Measurements from ENCODE around the gene UMAD1.

Gene UMAD1

GRCh38 chr7:7687800-7688199 is 47.2 kb downstream of the UMAD1 start:
- in situ Hi-C loops (cut with MboI; ENCODE audit: low sequenced_read_pairs), result no loop called here

DNA sequence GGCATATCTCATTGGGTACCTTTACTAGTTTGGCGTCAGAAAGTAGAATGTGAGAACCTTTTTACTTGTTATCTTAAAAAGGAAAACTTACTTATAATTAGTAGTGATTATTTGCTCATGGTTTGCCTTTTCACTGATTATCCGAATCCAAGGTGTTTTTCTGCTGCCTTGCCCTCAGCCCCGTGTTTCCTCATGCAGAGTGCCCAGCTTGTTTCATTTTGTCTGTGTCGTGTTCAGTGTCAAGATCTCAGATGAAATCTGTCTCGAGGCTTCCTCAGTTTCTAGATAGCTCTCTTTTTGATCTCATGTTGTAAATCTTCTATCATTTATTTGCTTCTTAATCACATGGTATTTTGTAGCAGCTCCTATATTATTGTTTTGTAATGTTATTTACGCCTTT is 47.8 kb downstream of the UMAD1 start:
- in situ Hi-C loops (cut with MboI; ENCODE audit: low sequenced_read_pairs), result no loop called here

DNA sequence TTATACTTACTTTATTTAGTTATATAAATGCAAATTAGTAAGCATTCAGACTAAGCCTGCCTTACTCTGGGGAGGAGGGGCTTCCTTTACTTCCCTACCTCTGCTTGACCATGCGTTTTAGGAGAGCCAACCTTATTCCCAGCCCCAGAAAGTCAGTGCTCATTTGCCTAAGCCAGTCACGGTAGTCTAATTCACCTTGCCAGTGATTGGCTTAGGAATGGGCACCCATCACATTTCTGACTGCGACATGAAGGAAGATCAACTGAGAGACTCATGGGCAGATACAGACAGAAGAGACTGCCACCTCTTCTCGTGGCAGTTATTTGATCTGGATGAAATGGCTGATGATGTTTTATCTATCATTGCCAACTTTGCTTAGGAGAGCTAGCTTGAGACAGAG is 48.4 kb downstream of the UMAD1 start:
- in situ Hi-C loops (cut with MboI; ENCODE audit: low sequenced_read_pairs), result no loop called here

GRCh38 chr7:7693881-7694280 is 53.3 kb downstream of the UMAD1 start:
- in situ Hi-C loops (cut with MboI; ENCODE audit: low sequenced_read_pairs), result no loop called here

DNA sequence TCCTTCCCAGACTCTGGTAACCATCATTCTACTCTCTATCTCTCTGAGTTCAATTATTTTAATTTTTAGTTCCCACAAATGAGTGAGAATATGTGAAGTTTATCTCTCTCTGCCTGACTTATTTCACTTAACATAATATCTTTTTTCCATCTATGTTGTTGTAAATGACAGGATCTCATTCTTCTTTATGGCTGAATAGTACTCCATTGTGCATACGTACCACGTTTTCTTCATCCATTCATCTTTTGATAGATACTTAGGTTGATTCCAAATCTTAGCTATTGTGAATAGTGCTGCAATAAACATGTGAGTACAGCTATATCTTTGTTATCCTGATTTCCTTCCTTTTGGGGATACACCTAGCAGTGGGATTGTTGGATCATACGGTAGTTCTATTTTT is 54.0 kb downstream of the UMAD1 start:
- in situ Hi-C loops (cut with MboI; ENCODE audit: low sequenced_read_pairs), result no loop called here

DNA sequence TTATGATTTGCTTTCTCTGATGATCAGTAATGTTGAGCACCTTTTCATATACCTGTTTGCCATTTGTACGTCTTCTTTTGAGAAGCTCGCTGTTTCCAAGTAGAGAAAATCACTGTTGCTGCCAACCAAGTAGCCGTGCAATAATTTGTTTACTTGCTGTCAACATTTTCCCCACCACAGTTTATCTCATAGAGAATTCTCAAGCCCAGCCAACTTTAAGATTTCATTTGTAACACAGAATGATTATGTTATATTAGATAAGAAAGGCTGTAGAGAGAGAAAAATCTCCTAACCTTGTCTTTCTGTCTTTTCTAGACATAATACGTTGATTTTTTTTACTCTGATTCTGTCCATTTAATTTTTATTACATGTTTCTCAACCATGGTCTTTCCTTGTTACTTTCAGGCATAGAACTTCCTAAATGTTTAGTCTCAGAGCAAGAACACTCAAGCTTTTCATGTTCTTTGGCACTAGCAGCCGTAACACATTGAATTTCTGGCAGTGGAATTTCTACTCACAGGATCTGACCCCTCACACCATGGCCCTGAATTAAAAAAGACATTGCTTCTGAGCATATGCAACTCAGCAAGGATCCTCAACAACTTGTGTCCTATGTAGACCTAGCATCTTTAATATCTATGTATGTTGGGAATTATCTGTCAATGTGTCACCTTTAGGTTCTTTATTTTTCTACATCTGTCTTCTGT is 54.7 kb downstream of the UMAD1 start:
- in situ Hi-C loops (cut with MboI; ENCODE audit: low sequenced_read_pairs), result no loop called here

GRCh38 chr7:7696458-7697119 is 56.0 kb downstream of the UMAD1 start:
- in situ Hi-C loops (cut with MboI; ENCODE audit: low sequenced_read_pairs), result no loop called here

DNA sequence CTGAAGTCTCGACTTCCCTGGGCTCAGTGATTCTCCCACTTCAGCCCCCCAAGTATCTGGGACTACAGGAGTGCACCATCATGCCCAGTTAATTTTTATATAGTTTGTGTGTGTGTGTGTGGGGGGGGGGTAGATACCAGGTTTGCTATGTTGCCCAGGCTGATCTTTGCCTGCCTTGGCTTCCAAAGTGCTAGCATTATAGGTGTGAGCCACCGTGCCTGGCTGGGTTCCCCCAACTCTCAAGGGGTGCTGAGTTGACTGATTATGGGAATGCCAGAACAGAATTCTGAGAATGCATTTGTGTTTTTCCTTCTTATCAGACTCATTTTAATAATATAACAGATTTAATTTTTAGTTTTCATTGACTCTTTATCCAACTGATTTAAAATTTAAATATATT is 58.4 kb downstream of the UMAD1 start:
- in situ Hi-C loops (cut with MboI; ENCODE audit: low sequenced_read_pairs), result no loop called here

DNA sequence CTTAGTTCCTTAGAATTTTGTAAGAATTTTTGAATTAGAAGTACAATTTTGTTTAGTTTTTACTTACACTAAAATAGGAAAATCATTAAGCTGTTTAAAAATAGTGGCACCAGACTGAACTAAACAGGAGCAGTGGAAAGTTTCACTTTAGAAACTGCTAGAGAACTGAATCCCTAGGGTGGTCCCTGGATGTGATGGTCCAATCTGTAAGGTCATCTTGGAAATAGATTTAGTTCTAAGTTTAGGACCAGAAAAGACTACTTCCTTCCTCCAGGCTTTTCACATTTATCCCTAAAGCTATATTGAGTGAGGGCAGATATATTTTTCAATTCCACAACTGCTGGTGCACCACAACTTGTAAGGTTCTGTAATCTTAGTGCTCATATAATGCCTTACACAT is 58.8 kb downstream of the UMAD1 start:
- in situ Hi-C loops (cut with MboI; ENCODE audit: low sequenced_read_pairs), result no loop called here

- in situ Hi-C loops (cut with MboI; ENCODE audit: low sequenced_read_pairs), result no loop called here
These were observed 59.4 kb downstream of the UMAD1 start for GRCh38 chr7:7699970-7700369.

- in situ Hi-C loops (cut with MboI; ENCODE audit: low sequenced_read_pairs), result no loop called here
These were observed 61.0 kb downstream of the UMAD1 start for GRCh38 chr7:7701527-7701926.

DNA sequence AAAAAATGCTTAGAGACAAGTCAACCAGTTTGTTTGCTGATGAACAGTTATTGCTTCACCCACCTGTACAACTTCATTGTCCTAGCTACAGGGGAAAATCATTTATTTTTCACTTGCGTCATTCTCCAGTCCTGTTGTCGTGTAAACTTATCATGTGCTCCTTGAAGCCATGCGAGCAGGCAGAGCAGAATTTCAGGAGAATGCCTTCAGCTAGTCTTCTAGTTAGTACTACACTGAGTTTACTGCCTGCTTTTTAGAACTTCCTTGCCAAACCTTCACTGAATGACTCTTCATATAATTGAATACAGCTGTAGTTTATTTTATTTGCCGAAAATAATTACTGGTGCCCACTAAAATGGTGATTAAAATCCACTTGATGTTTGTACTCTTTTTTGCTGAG is 62.3 kb downstream of the UMAD1 start:
- in situ Hi-C loops (cut with MboI; ENCODE audit: low sequenced_read_pairs), result no loop called here

GRCh38 chr7:7703427-7703826 is 62.9 kb downstream of the UMAD1 start:
- in situ Hi-C loops (cut with MboI; ENCODE audit: low sequenced_read_pairs), result no loop called here

DNA sequence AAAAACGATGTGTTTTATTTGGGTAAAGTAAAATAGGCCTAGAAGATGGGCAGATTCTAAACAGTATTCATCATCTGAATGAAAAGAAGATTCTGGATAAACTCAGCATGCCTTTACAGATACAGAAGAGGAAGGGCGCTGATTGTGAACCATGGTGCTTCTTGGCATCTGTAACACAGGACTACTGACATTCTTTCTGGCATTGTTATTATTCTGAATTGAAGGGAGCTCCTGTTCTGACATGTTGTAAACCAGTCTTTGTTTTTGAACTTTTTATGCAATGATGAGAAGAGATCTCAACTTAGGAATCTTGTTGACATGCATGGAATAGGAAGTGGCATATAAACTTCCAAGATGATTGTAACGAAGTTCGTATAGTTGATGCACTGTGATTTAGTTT is 64.3 kb downstream of the UMAD1 start:
- in situ Hi-C loops (cut with MboI; ENCODE audit: low sequenced_read_pairs), result no loop called here

GRCh38 chr7:7705318-7705717 is 64.8 kb downstream of the UMAD1 start:
- in situ Hi-C loops (cut with MboI; ENCODE audit: low sequenced_read_pairs), result no loop called here

DNA sequence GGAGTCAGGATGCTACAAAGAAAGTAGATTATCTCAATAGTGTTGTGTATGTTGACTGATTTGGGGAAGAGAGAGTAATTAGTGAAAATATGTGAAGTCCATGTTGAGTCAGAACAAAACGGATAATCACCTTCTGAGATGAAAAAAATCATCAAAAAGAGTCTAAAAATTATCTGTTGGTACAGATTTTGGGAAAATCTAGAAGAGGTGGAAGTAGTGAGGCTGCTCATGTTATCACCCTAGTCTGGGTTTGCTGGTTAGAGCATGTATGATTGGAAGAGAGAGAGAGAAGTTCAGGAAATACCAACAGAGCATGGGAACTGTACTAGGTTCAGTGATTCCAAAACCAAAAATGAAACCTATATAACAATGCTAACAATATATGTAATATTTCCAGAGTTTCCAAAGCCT is 65.6 kb downstream of the UMAD1 start:
- in situ Hi-C loops (cut with MboI; ENCODE audit: low sequenced_read_pairs), result no loop called here

DNA sequence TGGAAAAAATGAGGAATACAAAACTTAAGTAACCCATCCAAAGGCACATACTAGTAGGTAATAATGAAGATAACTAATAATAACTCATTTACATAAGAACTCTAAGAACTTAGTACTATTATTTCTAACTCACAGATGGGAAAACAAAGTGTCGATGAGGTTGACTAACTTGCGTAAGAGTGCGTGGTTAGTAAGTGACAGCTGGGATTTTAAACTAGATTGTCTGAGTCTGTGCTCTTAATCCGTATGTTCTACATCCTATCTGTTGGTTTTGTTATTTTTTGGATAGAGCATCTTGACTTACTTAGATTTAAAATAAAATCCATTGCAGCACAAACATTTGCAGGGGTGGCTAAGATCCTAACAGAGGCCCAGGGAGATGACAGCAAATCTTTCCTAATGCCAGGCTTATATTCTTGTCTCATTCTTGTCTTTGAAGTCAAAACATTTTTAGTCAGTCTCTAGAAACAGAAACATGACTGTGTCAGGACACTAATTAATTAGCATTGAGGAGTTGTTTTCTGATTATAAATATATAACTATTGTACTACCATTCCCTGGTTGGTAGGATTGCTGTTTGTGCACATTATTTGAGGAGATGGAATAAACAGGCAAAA is 66.1 kb downstream of the UMAD1 start:
- in situ Hi-C loops (cut with MboI; ENCODE audit: low sequenced_read_pairs), result no loop called here

- in situ Hi-C loops (cut with MboI; ENCODE audit: low sequenced_read_pairs), result no loop called here
These were observed 66.7 kb downstream of the UMAD1 start for GRCh38 chr7:7707246-7707645.

GRCh38 chr7:7707806-7708205 is 67.3 kb downstream of the UMAD1 start:
- in situ Hi-C loops (cut with MboI; ENCODE audit: low sequenced_read_pairs), result no loop called here

DNA sequence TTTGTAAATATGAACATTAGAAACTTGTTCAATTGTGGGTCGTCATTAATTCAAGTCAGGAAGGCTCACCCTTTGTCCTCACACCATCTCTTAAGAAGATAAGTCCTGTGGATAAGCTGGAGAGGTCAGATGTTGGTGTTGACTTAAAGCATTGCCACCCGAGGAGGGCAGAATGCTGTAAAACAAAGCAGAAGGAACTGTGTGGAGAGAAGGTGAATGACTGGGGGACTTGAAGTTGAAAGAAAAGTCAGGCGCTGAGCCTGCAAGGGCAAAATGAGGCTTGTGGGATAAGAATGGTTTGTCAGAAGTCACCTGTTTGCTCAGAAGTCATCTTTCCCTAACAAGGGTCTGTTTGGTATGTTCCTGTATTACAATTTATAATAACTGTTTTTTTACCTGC is 68.7 kb downstream of the UMAD1 start:
- in situ Hi-C loops (cut with MboI; ENCODE audit: low sequenced_read_pairs), result no loop called here

DNA sequence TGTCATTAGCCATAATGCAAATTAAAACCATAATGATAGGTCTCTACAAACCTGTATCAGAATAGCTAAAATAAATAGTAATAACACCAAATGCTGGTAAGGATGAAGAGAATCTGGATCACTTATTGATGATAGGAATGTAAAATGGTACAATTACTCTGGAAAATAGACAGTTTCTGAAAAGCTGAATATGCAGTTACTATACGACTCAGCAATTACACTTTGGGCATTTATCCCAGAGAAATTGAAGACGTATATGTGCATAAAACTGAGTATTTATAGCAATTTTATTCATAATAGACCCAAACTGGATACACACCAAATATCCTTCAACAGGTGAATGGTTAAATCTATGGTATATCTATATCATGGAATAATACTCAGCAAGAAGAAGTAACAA is 69.9 kb downstream of the UMAD1 start:
- in situ Hi-C loops (cut with MboI; ENCODE audit: low sequenced_read_pairs), result no loop called here

DNA sequence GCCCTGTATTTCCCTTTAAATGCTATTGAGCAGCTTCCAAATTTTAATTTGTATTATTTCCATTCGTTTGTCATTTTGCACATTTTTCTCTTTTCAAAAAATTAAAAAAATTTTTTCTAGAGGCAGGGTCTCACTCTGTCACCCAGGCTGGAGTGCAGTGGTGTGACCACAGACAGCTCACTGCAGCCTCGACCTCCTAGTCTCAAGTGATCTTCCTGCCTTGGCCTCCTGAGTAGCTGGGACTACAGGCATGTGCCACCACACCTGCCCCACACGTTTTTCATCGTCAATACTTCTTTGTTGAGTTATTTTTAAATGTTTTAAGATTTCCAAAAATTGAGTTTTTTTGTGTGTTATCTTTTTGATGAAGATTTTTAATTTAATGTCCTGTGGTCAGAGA is 73.2 kb downstream of the UMAD1 start:
- in situ Hi-C loops (cut with MboI; ENCODE audit: low sequenced_read_pairs), result no loop called here

All from HL-60/S4 treated with retinoic acid at 250 ng/mL for 4 days and 3 days (cell line).